Panc1 (cell line): ENCODE results near the gene SUGCT. TPM values are rescaled to one million over a fixed set of nuclear protein-coding genes. Genes with fewer than 3 reads are reported as not detected.

ENCODE experiments used
- ATAC-seq: fragments of 200-7000 bp; cut with Tn5 transposase; 2 replicates; pipeline ENCODE4 v1.9.1; 2020; ENCODE audit warnings: mild to moderate bottlenecking, moderate library complexity
- BruUV-seq: library from RNA; stranded (reverse); fragments of 400-500 nt; replicated peaks from 2 replicates; lab custom pipeline; 2021; lab: Mats Ljungman, UMichigan
- CTCF ChIA-PET: fragments of 300-600 bp; sonication (Branson Sonifier 250); formaldehyde crosslinking; loops from one replicate; lab custom pipeline; 2022; ENCODE audit warnings: antibody characterized with exemption; lab: Charles Lee
- POLR2A ChIA-PET: fragments of 300-600 bp; sonication (Branson Sonifier 250); formaldehyde crosslinking; loops from one replicate; lab custom pipeline; 2022; ENCODE audit warnings: antibody characterized with exemption; lab: Charles Lee
- DNase-seq: peaks from one replicate; pipeline ENCODE4 v3.0.0-alpha.2; 2010; ENCODE audit warnings: low read depth, low spot score
- H3K27ac ChIP-seq: 2 replicates; pipeline ENCODE4 v1.5.1; 2011; ENCODE audit warnings: mild to moderate bottlenecking, low read length, inconsistent platforms
- H3K27me3 ChIP-seq: fragments of 200-500 bp; sonication (Bioruptor generic); 2 replicates; pipeline ENCODE4 v1.6.0; 2014; ENCODE audit warnings: low read length, inconsistent platforms; ENCODE audit not compliant: control insufficient read depth, insufficient read depth
- H3K36me3 ChIP-seq: fragments of 200-500 bp; sonication (Bioruptor generic); 2 replicates; pipeline ENCODE4 v1.5.1; 2014; ENCODE audit warnings: inconsistent platforms, mild to moderate bottlenecking, low read length, moderate library complexity; ENCODE audit not compliant: control insufficient read depth, insufficient read depth
- H3K4me1 ChIP-seq: 2 replicates; pipeline ENCODE4 v1.5.1; 2011; ENCODE audit warnings: inconsistent platforms, mild to moderate bottlenecking, low read length, moderate library complexity; ENCODE audit not compliant: control insufficient read depth, insufficient read depth
- H3K4me3 ChIP-seq, 2 experiments: 2 replicates each; pipeline ENCODE4 v1.5.1; 2011 to 2012; ENCODE audit warnings: low read depth in 2 of 2, low read length in 2 of 2, mild to moderate bottlenecking in 2 of 2, inconsistent platforms in 1 of 2, moderate library complexity in 1 of 2
- H3K9me3 ChIP-seq: fragments of 200-500 bp; sonication (Bioruptor generic); 2 replicates; pipeline ENCODE4 v1.5.1; 2014; ENCODE audit warnings: low read depth, mild to moderate bottlenecking, inconsistent platforms, low read length, moderate library complexity; ENCODE audit not compliant: control insufficient read depth, insufficient read depth
- POLR2AphosphoS5 ChIP-seq: IDR thresholded peaks from 2 replicates; pipeline ENCODE4 v1.6.1; 2012; ENCODE audit warnings: mild to moderate bottlenecking, low read depth, low read length, moderate library complexity
- SIN3A ChIP-seq: IDR thresholded peaks from 2 replicates; pipeline ENCODE4 v1.6.1; 2012; ENCODE audit warnings: low read depth, mild to moderate bottlenecking, low read length, moderate library complexity, borderline replicate concordance; ENCODE audit not compliant: insufficient read depth
- TCF7L2 ChIP-seq: IDR thresholded peaks from 2 replicates; pipeline ENCODE4 v1.6.1; 2011; ENCODE audit warnings: mild to moderate bottlenecking, low read depth, low read length, inconsistent platforms
- in situ Hi-C: cut with HindIII; loops from 2 replicates; pipeline ENCODE4 v1.10.0; 2016; ENCODE audit warnings: low sequenced_read_pairs, low pct_unique_long_range_greater_than_20kb
- intact Hi-C: fragments of 100-400 bp; cut with micrococcal nuclease; formaldehyde crosslinking; loops from one replicate; pipeline ENCODE4 v1.10.0; 2022; ENCODE audit not compliant: unreplicated experiment
- total RNA-seq: library from RNA; stranded (reverse); gene quantifications from one replicate; pipeline ENCODE4 v1.2.1, GENCODE V29; 2021; ENCODE audit not compliant: unreplicated experiment
- TF ChIP-seq, protein P1 (sequence below): fragments of 450-650 bp; IDR thresholded peaks from 2 replicates; pipeline ENCODE4 v1.5.1; 2017; ENCODE audit warnings: mild to moderate bottlenecking
- TF ChIP-seq, protein P2 (sequence below), 2 experiments: IDR thresholded peaks; 2 replicates each; pipeline ENCODE4 v1.6.1; 2011 to 2012; ENCODE audit warnings: low read depth in 2 of 2, control low read depth in 1 of 2, low read length in 1 of 2, mild to moderate bottlenecking in 1 of 2, moderate library complexity in 1 of 2; ENCODE audit not compliant: insufficient read depth in 1 of 2

Gene SUGCT
- total RNA-seq, 1 experiment from 2014 or later, result 3.1 TPM

DNA sequence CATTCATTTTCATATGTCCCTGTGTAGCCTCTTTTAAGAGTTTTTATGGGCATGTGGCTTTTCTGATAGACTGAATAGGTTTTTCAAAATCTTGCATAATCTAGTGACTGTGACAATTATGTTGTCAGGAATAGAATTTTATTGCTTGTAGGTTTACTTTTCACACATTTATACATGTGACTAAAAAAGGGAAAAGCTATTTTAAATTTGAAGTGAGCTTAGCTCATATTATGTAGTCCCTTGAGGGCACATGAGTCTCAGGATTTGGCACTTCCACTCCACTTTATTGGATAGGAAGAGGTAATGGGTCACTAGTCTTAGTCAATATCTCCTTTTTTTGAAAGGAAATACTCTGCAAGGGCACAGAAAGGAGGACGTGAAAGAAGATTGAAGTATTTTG lies 247.3 kb downstream of the SUGCT start:
- no peaks in the 10 kb centered on the region for H3K27me3 ChIP-seq
- ChIA-PET CTCF (no interaction called here), POLR2A (no interaction called here)
- H3K4me1 ChIP-seq, result no peaks in the 10 kb centered on the region
- H3K9me3 ChIP-seq, result no peaks in the 10 kb centered on the region
- TF ChIP-seq SIN3A (no peak), TCF7L2 (no peak), POLR2AphosphoS5 (no peak)
- TF ChIP-seq, protein P1, sequence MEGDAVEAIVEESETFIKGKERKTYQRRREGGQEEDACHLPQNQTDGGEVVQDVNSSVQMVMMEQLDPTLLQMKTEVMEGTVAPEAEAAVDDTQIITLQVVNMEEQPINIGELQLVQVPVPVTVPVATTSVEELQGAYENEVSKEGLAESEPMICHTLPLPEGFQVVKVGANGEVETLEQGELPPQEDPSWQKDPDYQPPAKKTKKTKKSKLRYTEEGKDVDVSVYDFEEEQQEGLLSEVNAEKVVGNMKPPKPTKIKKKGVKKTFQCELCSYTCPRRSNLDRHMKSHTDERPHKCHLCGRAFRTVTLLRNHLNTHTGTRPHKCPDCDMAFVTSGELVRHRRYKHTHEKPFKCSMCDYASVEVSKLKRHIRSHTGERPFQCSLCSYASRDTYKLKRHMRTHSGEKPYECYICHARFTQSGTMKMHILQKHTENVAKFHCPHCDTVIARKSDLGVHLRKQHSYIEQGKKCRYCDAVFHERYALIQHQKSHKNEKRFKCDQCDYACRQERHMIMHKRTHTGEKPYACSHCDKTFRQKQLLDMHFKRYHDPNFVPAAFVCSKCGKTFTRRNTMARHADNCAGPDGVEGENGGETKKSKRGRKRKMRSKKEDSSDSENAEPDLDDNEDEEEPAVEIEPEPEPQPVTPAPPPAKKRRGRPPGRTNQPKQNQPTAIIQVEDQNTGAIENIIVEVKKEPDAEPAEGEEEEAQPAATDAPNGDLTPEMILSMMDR, result no peak
- TF ChIP-seq, protein P2, sequence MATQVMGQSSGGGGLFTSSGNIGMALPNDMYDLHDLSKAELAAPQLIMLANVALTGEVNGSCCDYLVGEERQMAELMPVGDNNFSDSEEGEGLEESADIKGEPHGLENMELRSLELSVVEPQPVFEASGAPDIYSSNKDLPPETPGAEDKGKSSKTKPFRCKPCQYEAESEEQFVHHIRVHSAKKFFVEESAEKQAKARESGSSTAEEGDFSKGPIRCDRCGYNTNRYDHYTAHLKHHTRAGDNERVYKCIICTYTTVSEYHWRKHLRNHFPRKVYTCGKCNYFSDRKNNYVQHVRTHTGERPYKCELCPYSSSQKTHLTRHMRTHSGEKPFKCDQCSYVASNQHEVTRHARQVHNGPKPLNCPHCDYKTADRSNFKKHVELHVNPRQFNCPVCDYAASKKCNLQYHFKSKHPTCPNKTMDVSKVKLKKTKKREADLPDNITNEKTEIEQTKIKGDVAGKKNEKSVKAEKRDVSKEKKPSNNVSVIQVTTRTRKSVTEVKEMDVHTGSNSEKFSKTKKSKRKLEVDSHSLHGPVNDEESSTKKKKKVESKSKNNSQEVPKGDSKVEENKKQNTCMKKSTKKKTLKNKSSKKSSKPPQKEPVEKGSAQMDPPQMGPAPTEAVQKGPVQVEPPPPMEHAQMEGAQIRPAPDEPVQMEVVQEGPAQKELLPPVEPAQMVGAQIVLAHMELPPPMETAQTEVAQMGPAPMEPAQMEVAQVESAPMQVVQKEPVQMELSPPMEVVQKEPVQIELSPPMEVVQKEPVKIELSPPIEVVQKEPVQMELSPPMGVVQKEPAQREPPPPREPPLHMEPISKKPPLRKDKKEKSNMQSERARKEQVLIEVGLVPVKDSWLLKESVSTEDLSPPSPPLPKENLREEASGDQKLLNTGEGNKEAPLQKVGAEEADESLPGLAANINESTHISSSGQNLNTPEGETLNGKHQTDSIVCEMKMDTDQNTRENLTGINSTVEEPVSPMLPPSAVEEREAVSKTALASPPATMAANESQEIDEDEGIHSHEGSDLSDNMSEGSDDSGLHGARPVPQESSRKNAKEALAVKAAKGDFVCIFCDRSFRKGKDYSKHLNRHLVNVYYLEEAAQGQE (IDR thresholded peaks at IDR 0.05; ENCODE audit: insufficient read depth in 1 of 2, low read depth in 2 of 2, low read length in 1 of 2), result no peak
- no peak overlapping the region for H3K27ac ChIP-seq
- intact Hi-C loops, result no loop called here
- ATAC-seq (no peak), DNase-seq (no peak)
- no peak overlapping the region for H3K4me3 ChIP-seq
- BruUV-seq, result no TSS peak
- H3K36me3 ChIP-seq, result no peaks in the 10 kb centered on the region
- in situ Hi-C loops, result no loop called here

DNA sequence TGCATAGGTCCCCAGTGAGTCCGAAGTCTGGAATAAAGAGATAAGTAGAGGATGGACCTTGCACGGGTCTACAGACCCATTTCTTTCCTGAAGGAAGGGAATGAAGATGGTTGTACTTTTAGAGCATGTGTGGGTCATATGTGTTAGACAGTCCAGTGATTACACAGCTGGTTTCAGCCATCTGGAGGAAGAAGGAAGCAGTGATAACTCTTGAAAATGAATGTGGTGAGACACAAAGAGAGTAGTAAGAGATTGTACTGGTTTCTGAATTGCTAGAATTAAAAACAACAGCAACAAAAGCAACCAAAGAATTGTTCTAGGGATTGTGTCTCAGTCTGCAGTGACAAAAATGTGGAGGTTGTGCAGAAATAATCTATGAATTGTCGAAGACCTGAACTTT lies 258.9 kb downstream of the SUGCT start:
- intact Hi-C loops, result no loop called here
- in situ Hi-C loops, result no loop called here
- H3K4me1 ChIP-seq, result no peaks in the 10 kb centered on the region
- ChIA-PET CTCF (no interaction called here), POLR2A (no interaction called here)
- H3K9me3 ChIP-seq, result no peaks in the 10 kb centered on the region
- no TSS peak for BruUV-seq
- H3K4me3 ChIP-seq, result no peak overlapping the region
- TF ChIP-seq SIN3A (no peak), TCF7L2 (no peak), POLR2AphosphoS5 (no peak)
- TF ChIP-seq, protein P1, result no peak
- TF ChIP-seq, protein P2 (IDR thresholded peaks at IDR 0.05; ENCODE audit: insufficient read depth in 1 of 2, low read depth in 2 of 2, low read length in 1 of 2), result no peak
- no peak for ATAC-seq
- no peaks in the 10 kb centered on the region for H3K36me3 ChIP-seq
- no peak for DNase-seq
- no peaks in the 10 kb centered on the region for H3K27me3 ChIP-seq
- H3K27ac ChIP-seq, result no peak overlapping the region
